Measurements from ENCODE around the gene LRCH3.
"Not testable (repeated sequence)": the region's sequence is repeated elsewhere in the genome, so short reads cannot be mapped to it uniquely, and the experiment has no call there.

Gene LRCH3

GRCh38 chr3:197926418-197926817, 135.4 kb downstream of the LRCH3 start:
- CTCF ChIA-PET = interaction anchor here (1.1 to 2.4 kb wide), 3 partner anchors 14 to 19 kb away, joined by 3 to 5 read pairs (median 4); no protein-coding TSS in a partner anchor
- DNase-seq (ENCODE audit: extremely low spot score) = no peak
- no peak for TF ChIP-seq CTCF (IDR thresholded peaks at IDR 0.05; ENCODE audit: control extremely low read depth, extremely low read depth, low read depth, missing control alignments)
- POLR2A ChIA-PET = no interaction called here

- POLR2A ChIA-PET; DNase-seq (ENCODE audit: extremely low spot score): not testable (repeated sequence)
- CTCF ChIA-PET = interaction anchor here (1.1 to 2.4 kb wide), 3 partner anchors 15 to 22 kb away, joined by 4 to 5 read pairs (median 5); no protein-coding TSS in a partner anchor
Observed at GRCh38 chr3:197927578-197927977, 136.5 kb downstream of the LRCH3 start.

- ChIA-PET CTCF (interaction anchor here (2.3 kb wide), 1 partner anchor 32 kb away, joined by 7 read pairs; no protein-coding TSS in a partner anchor), POLR2A (no interaction called here)
- no peak for TF ChIP-seq CTCF (IDR thresholded peaks at IDR 0.05; ENCODE audit: control extremely low read depth, extremely low read depth, low read depth, missing control alignments)
- DNase-seq (ENCODE audit: extremely low spot score) = no peak
Observed at GRCh38 chr3:197936819-197937384, 145.8 kb downstream of the LRCH3 start.
